LoVo (cell line): ENCODE data around the gene LMF1.
"Not testable (repeated sequence)": the region's sequence is repeated elsewhere in the genome, so short reads cannot be mapped to it uniquely, and the experiment has no call there.

Experiments used
- DNase-seq: peaks from one replicate; pipeline ENCODE4 v3.0.0-alpha.2; 2016; ENCODE audit warnings: low spot score

LMF1 gene

DNA sequence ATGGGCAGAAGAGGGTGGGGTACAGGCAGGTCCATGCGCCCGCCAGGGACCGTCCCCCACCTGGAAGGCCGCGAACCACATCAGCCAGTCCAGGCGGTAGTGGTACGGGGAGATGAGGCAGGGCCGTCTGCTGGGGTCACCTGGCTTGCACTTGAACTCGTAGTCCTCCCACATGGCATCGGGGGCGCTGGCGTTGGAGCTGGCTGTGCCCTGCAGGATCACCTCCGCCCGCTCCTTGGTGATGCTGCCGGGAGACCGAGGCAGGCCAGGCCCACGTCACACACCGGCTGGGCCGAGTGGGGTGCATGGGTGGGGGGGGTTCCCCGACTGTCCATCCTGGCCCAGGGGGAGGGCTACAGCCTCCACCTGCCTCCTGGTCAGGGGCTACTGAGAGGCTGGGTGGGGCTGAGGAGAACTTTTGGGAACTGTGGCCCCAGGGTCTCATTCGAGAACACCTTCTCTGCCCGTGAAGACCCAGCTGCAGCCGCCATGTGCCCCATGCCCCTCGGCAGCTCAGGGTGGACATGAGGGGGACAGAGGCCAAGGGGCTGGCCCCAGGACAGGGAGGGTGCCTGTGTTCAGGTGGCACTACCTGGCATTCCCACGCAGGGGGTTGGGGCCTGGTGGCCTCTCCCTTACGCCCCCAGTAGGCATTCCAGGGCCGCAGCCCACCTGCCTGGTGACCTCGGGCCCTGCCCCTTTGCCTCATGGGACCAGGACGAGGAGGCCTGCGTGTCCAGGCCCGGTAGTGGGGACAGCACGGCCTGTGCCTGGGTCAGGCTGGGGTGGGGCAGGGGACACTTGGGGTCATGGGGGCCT lies 100.8 kb downstream of the LMF1 start:
- no peak for DNase-seq

DNA sequence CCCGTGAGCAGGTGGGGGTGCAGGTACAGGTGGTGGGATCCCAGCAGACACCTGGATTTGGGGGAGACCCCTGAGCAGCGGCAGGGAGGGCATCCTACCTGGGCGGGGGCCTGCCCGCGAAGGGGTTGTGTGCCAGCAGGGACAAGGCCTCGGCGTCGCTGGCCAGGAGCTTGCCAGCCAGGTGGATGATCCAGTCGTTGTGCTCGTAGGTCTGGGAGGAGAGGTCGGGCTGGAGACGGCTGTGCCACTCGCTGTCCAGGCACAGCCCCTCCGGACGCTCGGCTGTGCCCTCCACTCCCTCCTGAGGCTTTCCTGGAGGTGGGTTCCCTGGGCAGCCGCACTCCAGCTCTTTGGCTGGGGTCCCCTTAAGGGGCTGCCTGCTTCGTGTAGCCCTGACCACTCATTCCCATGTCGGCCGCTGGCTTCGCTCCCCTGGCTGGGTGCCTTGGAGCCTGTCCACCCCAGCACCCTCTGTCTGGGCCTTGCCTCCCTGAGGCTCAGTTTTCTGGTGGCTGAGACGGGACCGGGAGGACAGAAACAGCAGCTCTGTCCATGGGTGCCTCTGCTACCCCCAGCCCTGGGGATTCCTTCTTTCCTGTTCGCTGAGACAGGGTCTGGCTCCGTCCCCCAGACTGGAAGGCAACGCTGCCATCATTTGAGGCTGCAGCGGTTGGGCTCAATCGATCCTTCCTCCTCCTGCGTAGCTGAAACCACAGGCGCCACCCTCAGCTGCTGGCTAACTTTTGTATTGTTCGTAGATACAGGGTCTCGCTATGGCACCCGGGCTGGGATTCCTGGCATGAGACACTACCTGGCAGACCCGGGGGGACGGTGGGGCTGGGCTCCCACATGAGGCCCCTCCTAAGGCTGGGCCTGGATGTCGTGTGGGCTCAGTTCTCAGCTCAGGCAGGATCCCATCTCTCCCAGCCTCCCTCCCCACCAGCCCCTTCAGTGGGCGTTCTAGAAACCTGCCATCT lies 101.7 kb downstream of the LMF1 start:
- DNase-seq: no peak

DNA sequence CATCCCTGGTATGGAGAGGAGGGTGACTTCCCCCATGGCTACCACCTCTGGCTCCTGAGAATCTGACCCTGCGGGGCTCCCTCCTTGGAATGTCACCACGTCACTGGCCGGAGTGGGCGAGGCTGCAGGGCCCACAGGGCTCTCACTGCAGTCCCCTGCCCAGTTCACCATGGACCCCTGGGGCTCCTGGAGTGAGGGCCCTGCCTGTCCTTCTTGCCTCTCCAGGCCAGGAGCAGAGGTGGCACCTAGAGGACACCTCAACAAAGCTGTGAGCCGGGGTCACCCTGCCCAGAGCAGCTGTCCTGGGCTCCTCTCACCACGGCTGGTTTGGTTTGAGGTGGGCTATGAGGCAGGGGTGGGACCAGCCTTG lies 102.4 kb downstream of the LMF1 start:
- DNase-seq: no peak

DNA sequence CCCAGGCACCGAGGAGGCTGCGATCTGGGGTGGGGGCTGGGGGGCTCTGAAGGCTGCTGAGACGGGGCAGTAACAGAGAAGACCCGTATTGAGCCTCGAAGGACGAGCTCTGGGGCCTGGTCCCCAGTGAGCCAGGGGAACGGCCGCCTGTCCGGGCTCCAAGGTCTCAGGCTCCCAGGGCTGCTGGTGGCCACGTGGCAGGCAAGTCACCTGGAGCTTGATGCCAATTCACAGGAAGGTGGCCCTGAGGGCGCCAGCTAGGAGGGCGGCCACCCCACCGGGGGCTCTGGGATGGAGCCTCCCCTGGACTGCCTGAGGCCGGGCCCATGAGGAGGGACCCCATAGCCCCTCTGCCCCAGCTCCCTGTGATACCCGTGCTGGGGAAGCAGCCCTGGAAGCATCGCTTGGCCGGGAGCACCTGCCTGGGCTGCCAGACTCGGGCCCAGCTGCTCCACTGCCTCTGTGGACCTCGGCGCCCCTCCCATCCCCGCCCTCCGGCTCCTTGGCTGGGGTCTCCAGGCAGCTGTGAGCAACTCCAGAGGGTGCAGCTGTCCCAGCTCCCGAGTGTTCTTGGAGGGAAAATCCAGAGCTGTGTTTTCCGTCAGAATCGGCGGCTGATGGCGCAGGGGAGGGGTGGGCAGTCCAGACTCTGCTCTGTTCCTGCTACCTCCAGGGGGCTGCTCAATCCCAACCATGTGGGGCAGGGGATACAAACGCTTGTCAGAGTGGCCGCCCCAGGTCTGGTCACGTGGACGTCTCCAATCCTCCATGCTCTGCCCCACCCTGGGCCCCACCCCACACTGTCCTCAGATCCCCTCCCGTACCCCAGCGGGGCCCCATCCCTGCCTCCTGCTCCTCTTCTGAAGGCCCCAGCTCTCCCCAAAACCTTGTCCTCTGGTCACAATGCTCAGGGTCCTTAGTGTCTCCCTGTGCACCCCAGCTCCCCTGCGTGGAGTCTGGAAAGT lies 103.1 kb downstream of the LMF1 start:
- DNase-seq: no peak

GRCh38 chr16:866252-866896 lies 104.4 kb downstream of the LMF1 start:
- no peak for DNase-seq

DNA sequence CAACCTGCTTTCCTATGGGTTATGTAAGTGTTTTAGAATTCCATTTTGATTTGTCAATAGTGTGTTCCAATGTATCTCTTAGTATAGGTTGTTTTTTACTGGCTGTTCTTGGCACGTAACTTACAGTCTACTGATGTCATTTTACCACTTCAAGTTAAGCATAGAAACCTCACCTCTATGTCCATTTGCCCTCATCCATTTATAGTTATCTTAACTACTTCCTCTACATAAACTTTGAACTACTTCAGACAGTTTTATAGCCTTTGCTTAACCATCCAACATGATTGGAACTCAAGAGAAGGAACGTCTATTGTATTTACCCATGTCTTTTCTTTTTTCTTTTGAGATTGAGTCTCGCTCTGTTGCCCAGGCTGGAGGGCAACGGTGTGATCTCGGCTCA lies 105.8 kb downstream of the LMF1 start:
- DNase-seq: no peak

- no peak for DNase-seq
Measured at GRCh38 chr16:861446-861845, 109.3 kb downstream of the LMF1 start.

GRCh38 chr16:860891-861290 lies 109.9 kb downstream of the LMF1 start:
- no peak for DNase-seq

DNA sequence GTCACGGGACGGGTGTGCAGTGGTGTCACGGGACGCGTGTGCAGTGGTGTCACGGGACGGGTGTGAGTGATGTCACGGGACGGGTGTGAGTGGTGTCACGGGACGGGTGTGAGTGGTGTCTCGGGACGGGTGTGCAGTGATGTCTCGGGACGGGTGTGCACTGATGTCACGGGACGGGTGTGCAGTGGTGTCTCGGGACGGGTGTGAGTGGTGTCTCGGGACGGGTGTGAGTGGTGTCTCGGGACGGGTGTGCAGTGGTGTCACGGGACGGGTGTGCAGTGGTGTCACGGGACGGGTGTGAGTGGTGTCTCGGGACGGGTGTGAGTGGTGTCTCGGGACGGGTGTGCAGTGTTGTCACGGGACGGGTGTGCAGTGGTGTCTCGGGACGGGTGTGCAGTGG lies 111.8 kb downstream of the LMF1 start:
- not testable (repeated sequence) for DNase-seq

- DNase-seq: not testable (repeated sequence)
Measured at GRCh38 chr16:858441-858840, 112.3 kb downstream of the LMF1 start.

DNA sequence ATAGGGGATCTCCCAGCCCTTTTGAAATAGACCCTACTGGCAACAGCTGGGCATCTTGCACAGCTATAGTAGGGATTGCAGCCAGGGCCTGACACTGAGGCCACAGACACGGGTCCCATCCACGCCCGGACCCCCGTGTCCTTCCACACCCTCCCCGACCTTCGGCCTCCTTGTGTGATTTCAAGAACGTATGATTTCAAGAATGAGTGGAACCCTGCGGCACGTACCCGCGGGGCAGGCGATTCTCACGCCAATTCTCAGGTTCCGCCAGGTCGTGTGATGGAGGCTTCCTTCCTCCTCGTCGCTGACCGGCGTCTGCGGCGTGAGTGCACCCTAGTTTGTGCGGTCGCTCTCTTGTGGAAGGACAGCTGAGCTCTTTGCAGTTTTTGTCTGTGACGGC lies 114.0 kb downstream of the LMF1 start:
- DNase-seq: no peak

GRCh38 chr16:856101-856500 lies 114.7 kb downstream of the LMF1 start:
- no peak for DNase-seq

DNA sequence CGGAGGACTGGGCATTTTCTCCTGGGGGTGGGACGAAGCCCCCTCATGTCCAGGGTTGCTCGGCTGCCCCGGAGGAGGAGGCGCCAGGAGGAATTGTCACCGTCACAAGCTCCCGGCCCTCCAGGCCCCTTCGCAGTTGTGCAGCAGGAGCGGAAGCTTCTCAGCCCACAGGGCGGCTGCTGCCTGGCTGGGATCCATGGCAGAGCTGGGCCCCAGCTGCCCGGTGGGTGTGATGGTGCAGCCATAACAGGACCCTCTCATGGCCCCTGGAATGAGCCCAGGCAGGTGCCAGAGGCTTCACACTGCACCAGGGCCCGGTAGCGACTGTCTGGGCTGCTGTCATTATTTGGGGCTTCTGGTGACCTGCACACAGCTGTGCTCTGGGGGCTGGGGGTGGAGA lies 115.3 kb downstream of the LMF1 start:
- DNase-seq: no peak

DNA sequence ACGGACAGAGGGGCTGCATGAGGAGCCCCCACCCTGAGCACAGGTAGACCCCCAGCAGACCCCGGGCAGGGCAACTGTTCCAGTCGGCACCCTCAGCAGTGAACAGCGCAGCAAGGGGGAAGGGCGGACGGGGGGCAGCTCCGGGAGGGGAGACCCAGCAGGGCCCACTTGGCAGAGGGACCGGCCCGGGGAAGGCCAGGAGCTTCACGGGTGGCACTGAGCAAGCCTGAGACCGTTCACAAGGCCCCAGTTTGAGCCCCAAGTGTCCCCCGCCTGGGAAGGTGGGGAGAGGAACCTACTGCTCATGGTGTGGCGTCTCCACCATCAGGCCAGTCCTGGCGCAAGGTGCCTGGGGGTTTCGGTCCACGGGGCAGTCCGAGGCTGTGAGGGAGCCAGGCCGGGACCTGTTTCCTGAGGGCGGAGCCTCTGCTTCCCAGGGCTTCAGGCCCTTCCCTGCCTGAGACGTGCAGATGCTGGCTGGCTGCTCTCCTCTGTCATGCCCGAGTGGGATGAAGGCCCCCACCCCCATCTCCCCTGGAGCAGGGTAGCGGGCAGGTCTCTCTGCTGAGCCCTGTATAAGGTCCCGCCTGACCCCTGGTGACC lies 115.9 kb downstream of the LMF1 start:
- DNase-seq: no peak

GRCh38 chr16:853981-854807 lies 116.6 kb downstream of the LMF1 start:
- no peak for DNase-seq

GRCh38 chr16:853306-853705 lies 117.5 kb downstream of the LMF1 start:
- DNase-seq: no peak

DNA sequence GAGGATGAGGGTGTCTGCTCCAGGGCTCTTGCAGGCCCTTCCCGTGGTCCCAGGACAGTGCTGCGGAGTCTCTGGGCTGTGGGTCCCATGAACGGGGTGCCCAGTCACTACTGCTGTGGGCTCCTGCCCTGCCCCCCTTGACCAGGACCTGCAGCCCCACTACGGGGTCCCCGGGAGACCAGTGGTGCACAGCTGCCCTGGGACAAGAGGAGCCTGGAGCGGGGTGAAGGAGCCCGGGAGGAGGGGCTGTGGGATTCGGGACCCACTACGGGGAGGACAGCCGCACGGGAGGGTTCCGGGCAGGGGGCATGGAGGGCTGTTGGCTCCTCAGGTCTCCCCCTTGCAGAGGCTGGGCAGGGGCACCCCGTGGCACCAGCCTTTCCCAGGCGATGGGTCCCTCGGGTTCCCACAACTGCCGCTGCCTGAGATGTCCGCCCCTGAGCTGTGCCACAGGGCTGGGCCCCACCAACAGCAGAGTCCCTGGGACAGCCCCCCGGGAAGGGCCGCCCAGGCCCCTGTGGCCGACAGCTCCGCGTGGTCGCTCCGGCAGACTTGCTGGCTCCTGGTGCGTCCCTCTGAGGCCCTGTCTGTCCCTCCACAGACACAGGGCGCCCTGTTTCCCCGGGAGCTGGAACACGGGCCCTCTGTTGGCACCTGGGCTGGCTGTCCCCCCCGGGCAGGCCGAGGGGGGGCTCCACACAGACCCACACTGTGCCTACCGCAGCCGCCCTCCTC lies 118.2 kb downstream of the LMF1 start:
- no peak for DNase-seq

GRCh38 chr16:851871-852270 lies 118.9 kb downstream of the LMF1 start:
- no peak for DNase-seq

- DNase-seq: no peak
Measured at GRCh38 chr16:851209-851810, 119.5 kb downstream of the LMF1 start.
